ENCODE measurements around the gene DCC. TPM values are rescaled to one million over a fixed set of nuclear protein-coding genes. Genes with fewer than 3 reads are reported as not detected.
"Not testable (repeated sequence)": the region's sequence is repeated elsewhere in the genome, so short reads cannot be mapped to it uniquely, and the experiment has no call there.

DCC gene
- polyA plus RNA-seq, 4 donors, result 7.6 to 13.7 (median 9.5) TPM

- no peak for DNase-seq (ENCODE audit: low read depth in 4 of 4, low spot score in 2 of 4)
Observed at GRCh38 chr18:52344881-52345280, 4.9 kb downstream of the DCC start.

- DNase-seq (ENCODE audit: low read depth in 4 of 4, low spot score in 2 of 4), result no peak
Observed at GRCh38 chr18:52345428-52345827, 5.4 kb downstream of the DCC start.

GRCh38 chr18:52348209-52348608 is 8.2 kb downstream of the DCC start:
- no peak for DNase-seq (ENCODE audit: low read depth in 4 of 4, low spot score in 2 of 4)

- no peak for DNase-seq (ENCODE audit: low read depth in 4 of 4, low spot score in 2 of 4)
Observed at GRCh38 chr18:52349498-52349897, 9.5 kb downstream of the DCC start.

- no peak for DNase-seq (ENCODE audit: low read depth in 4 of 4, low spot score in 2 of 4)
Observed at GRCh38 chr18:52352920-52353319, 12.9 kb downstream of the DCC start.

- no peak for DNase-seq (ENCODE audit: low read depth in 4 of 4, low spot score in 2 of 4)
Observed at GRCh38 chr18:52353589-52353988, 13.6 kb downstream of the DCC start.

GRCh38 chr18:52363861-52364260 is 23.9 kb downstream of the DCC start:
- DNase-seq (ENCODE audit: low read depth in 4 of 4, low spot score in 2 of 4), result no peak

GRCh38 chr18:52366851-52367250 is 26.9 kb downstream of the DCC start:
- not testable (repeated sequence) for DNase-seq (ENCODE audit: low read depth in 4 of 4, low spot score in 2 of 4)

GRCh38 chr18:52367953-52368742 is 28.2 kb downstream of the DCC start:
- no peak for DNase-seq (ENCODE audit: low read depth in 4 of 4, low spot score in 2 of 4)

GRCh38 chr18:52370841-52371240 is 30.8 kb downstream of the DCC start:
- DNase-seq (ENCODE audit: low read depth in 4 of 4, low spot score in 2 of 4), result no peak

GRCh38 chr18:52376104-52376503 is 36.1 kb downstream of the DCC start:
- no peak for DNase-seq (ENCODE audit: low read depth in 4 of 4, low spot score in 2 of 4)

- DNase-seq (ENCODE audit: low read depth in 4 of 4, low spot score in 2 of 4), result no peak
Observed at GRCh38 chr18:52377094-52377493, 37.1 kb downstream of the DCC start.

- DNase-seq (ENCODE audit: low read depth in 4 of 4, low spot score in 2 of 4), result no peak
Observed at GRCh38 chr18:52386306-52386705, 46.3 kb downstream of the DCC start.

- DNase-seq (ENCODE audit: low read depth in 4 of 4, low spot score in 2 of 4), result no peak
Observed at GRCh38 chr18:52387175-52387574, 47.2 kb downstream of the DCC start.

GRCh38 chr18:52391810-52392559 is 52.0 kb downstream of the DCC start:
- no peak for DNase-seq (ENCODE audit: low read depth in 4 of 4, low spot score in 2 of 4)

GRCh38 chr18:52394602-52395001 is 54.6 kb downstream of the DCC start:
- no peak for DNase-seq (ENCODE audit: low read depth in 4 of 4, low spot score in 2 of 4)

GRCh38 chr18:52395146-52395852 is 55.3 kb downstream of the DCC start:
- no peak for DNase-seq (ENCODE audit: low read depth in 4 of 4, low spot score in 2 of 4)

- DNase-seq (ENCODE audit: low read depth in 4 of 4, low spot score in 2 of 4), result no peak
Observed at GRCh38 chr18:52401236-52401635, 61.2 kb downstream of the DCC start.

GRCh38 chr18:52402814-52403213 is 62.8 kb downstream of the DCC start:
- DNase-seq (ENCODE audit: low read depth in 4 of 4, low spot score in 2 of 4), result no peak

GRCh38 chr18:52403291-52404021 is 63.5 kb downstream of the DCC start:
- DNase-seq (ENCODE audit: low read depth in 4 of 4, low spot score in 2 of 4), result no peak

- DNase-seq (ENCODE audit: low read depth in 4 of 4, low spot score in 2 of 4), result no peak
Observed at GRCh38 chr18:52408800-52409302, 68.9 kb downstream of the DCC start.
